HuH-7.5 (cell line): ENCODE results near the gene NGLY1.

ENCODE experiments used
- DNase-seq: peaks from one replicate; pipeline ENCODE4 v3.0.0; 2011; ENCODE audit warnings: low spot score

NGLY1 gene

GRCh38 chr3:25708036-25708435 lies 75.2 kb downstream of the NGLY1 start:
- no peak for DNase-seq

- DNase-seq = no peak
These were observed 75.8 kb downstream of the NGLY1 start for GRCh38 chr3:25707268-25707926.

GRCh38 chr3:25706213-25706612 lies 77.0 kb downstream of the NGLY1 start:
- DNase-seq = no peak

GRCh38 chr3:25697553-25697952 lies 85.7 kb downstream of the NGLY1 start:
- DNase-seq = no peak

- no peak for DNase-seq
These were observed 87.4 kb downstream of the NGLY1 start for GRCh38 chr3:25695731-25696420.

GRCh38 chr3:25693238-25693637 lies 90.0 kb downstream of the NGLY1 start:
- DNase-seq = no peak

GRCh38 chr3:25692341-25692740 lies 90.9 kb downstream of the NGLY1 start:
- no peak for DNase-seq

GRCh38 chr3:25690768-25691533 lies 92.3 kb downstream of the NGLY1 start:
- DNase-seq = no peak

GRCh38 chr3:25689226-25689625 lies 94.0 kb downstream of the NGLY1 start:
- DNase-seq = no peak

- no peak for DNase-seq
These were observed 95.5 kb downstream of the NGLY1 start for GRCh38 chr3:25687742-25688141.

GRCh38 chr3:25686766-25687165 lies 96.5 kb downstream of the NGLY1 start:
- DNase-seq = no peak

GRCh38 chr3:25683882-25684281 lies 99.4 kb downstream of the NGLY1 start:
- no peak for DNase-seq

GRCh38 chr3:25683410-25683809 lies 99.8 kb downstream of the NGLY1 start:
- no peak for DNase-seq

GRCh38 chr3:25679642-25680302 lies 103.5 kb downstream of the NGLY1 start:
- no peak for DNase-seq

GRCh38 chr3:25679166-25679565 lies 104.1 kb downstream of the NGLY1 start:
- DNase-seq = no peak

GRCh38 chr3:25678581-25678980 lies 104.7 kb downstream of the NGLY1 start:
- no peak for DNase-seq

GRCh38 chr3:25677121-25677520 lies 106.1 kb downstream of the NGLY1 start:
- DNase-seq = no peak

GRCh38 chr3:25674670-25675069 lies 108.6 kb downstream of the NGLY1 start:
- DNase-seq = no peak

GRCh38 chr3:25673738-25674298 lies 109.4 kb downstream of the NGLY1 start:
- DNase-seq = no peak
